Mucosa of stomach (tissue), 1 donor: Measurements from ENCODE around the gene ANAPC2.

Experiments
- H3K27me3 ChIP-seq: one replicate; pipeline ENCODE4 v1.7.0; 2013; ENCODE audit warnings: mild to moderate bottlenecking, low read length; ENCODE audit not compliant: control insufficient read depth, insufficient read depth
- H3K36me3 ChIP-seq: one replicate; pipeline ENCODE4 v1.7.0; 2013; ENCODE audit warnings: low read length; ENCODE audit not compliant: control insufficient read depth, insufficient read depth
- H3K4me1 ChIP-seq: one replicate; pipeline ENCODE4 v1.7.0; 2013; ENCODE audit warnings: mild to moderate bottlenecking, low read length; ENCODE audit not compliant: control insufficient read depth, insufficient read depth
- H3K4me3 ChIP-seq: one replicate; pipeline ENCODE4 v1.7.0; 2013; ENCODE audit warnings: low read length
- H3K9ac ChIP-seq: one replicate; pipeline ENCODE4 v1.7.0; 2013; ENCODE audit warnings: mild to moderate bottlenecking, low read length, moderate library complexity
- H3K9me3 ChIP-seq: one replicate; pipeline ENCODE4 v1.7.0; 2013; ENCODE audit warnings: mild to moderate bottlenecking, low read length, moderate library complexity; ENCODE audit not compliant: control insufficient read depth
- donor health status: Pancreatic carcinoma.

Gene ANAPC2

GRCh38 chr9:137223078-137223970 is 35.0 kb upstream of the ANAPC2 start:
- Histone ChIP-seq H3K4me3 (peak overlapping the region; percentile 80), H3K4me1 (peaks cover 70% of the 10 kb centered on the region), H3K9ac (peak overlapping the region; percentile 88), H3K27me3 (no peaks in the 10 kb centered on the region), H3K36me3 (no peaks in the 10 kb centered on the region), H3K9me3 (no peaks in the 10 kb centered on the region)

GRCh38 chr9:137222190-137223077 is 34.1 kb upstream of the ANAPC2 start, which contains the start of gene RNF208:
RNF208 (minus strand) TSS chr9:137222240; CDS start chr9:137221212, 1,028 bp downstream.
- no peaks in the 10 kb centered on the region for H3K36me3 ChIP-seq
- H3K4me1 ChIP-seq, result peaks cover 65% of the 10 kb centered on the region
- H3K9ac ChIP-seq, result peak within 1 kb of the TSS; percentile 49
- peak within 1 kb of the TSS; percentile 56 for H3K4me3 ChIP-seq
- no peaks in the 10 kb centered on the region for H3K9me3 ChIP-seq
- no peaks in the 10 kb centered on the region for H3K27me3 ChIP-seq

DNA sequence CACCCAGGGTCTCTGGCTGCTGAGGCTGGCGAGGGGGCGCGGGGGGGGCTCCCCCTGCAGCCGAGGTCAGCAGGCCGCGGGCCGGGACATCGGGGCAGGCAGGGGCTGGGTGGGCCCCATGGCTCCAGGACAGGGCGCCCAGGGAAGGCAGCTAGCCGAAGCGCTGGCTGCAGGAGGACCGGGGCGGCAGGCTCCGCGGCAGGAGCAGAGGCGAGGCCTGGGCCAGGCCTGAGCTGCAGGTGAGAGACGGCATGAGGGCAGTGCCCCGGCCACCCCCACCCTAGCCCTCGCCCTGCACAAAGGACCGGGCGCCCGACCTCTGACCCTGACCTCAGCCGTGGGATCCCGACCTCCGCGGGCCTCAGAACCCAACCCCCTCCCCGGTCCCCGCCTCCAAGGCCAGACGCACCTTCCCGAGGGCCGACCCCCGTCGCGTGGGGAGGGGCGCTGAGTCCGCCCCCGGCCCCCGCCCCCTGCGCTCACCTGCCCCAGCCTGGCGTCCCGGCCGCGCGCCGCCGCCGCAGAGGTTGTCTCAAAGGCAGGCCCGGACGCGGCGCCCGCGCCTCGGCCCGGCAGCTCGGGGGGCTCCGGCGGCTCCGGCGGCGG is 33.2 kb upstream of the ANAPC2 start:
- Histone ChIP-seq H3K36me3 (no peaks in the 10 kb centered on the region), H3K4me3 (no peak overlapping the region), H3K9me3 (no peaks in the 10 kb centered on the region), H3K27me3 (no peaks in the 10 kb centered on the region), H3K4me1 (peaks cover 62% of the 10 kb centered on the region), H3K9ac (no peak overlapping the region)

GRCh38 chr9:137221095-137221505 is 32.7 kb upstream of the ANAPC2 start:
- no peaks in the 10 kb centered on the region for H3K9me3 ChIP-seq
- H3K4me3 ChIP-seq, result no peak overlapping the region
- no peaks in the 10 kb centered on the region for H3K27me3 ChIP-seq
- H3K9ac ChIP-seq, result no peak overlapping the region
- H3K4me1 ChIP-seq, result peaks cover 58% of the 10 kb centered on the region
- H3K36me3 ChIP-seq, result no peaks in the 10 kb centered on the region

- H3K4me3 ChIP-seq, result no peak overlapping the region
- H3K9me3 ChIP-seq, result no peaks in the 10 kb centered on the region
- no peaks in the 10 kb centered on the region for H3K36me3 ChIP-seq
- H3K27me3 ChIP-seq, result no peaks in the 10 kb centered on the region
- peaks cover 53% of the 10 kb centered on the region for H3K4me1 ChIP-seq
- H3K9ac ChIP-seq, result no peak overlapping the region
Observed at GRCh38 chr9:137220317-137221094, 32.1 kb upstream of the ANAPC2 start.

DNA sequence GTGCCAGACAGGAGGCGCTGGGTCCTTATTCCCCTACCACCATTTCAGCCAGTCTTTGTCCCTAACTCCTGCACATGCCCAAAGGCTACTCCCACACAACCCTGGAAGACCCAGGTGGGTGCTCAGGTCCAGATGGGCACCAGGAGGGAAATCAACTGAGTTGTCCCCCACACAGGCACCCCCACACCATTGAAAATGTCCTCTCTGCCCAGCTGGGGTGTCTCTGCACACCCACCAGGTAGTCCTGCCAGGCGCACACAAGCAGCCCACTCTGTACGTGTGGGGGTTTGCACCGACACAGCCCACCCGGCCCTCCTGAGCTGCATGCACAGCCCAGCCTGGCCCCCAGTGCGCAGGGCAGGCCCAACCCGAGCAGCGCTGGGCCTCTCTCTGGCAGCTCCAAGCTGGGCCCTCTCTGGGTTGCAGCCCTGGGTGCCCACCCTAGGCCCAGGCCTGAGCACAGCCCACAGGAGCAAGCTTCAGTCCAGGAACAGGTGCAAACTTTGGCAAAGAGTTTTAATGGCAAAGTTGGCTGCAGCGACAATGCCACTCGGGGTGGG is 31.5 kb upstream of the ANAPC2 start:
- no peaks in the 10 kb centered on the region for H3K36me3 ChIP-seq
- H3K4me3 ChIP-seq, result no peak overlapping the region
- no peak overlapping the region for H3K9ac ChIP-seq
- H3K9me3 ChIP-seq, result no peaks in the 10 kb centered on the region
- H3K27me3 ChIP-seq, result no peaks in the 10 kb centered on the region
- H3K4me1 ChIP-seq, result peaks cover 46% of the 10 kb centered on the region

- Histone ChIP-seq H3K4me1 (peaks cover 37% of the 10 kb centered on the region), H3K36me3 (no peaks in the 10 kb centered on the region), H3K4me3 (peak overlapping the region; percentile 71), H3K9me3 (no peaks in the 10 kb centered on the region), H3K27me3 (no peaks in the 10 kb centered on the region), H3K9ac (peak overlapping the region; percentile 79)
Observed at GRCh38 chr9:137218754-137219271, 30.5 kb upstream of the ANAPC2 start.

- Histone ChIP-seq H3K27me3 (no peaks in the 10 kb centered on the region), H3K4me1 (peaks cover 36% of the 10 kb centered on the region), H3K36me3 (no peaks in the 10 kb centered on the region), H3K4me3 (peak overlapping the region; percentile 71), H3K9ac (peak overlapping the region; percentile 79), H3K9me3 (no peaks in the 10 kb centered on the region)
Observed at GRCh38 chr9:137218212-137218753, 29.9 kb upstream of the ANAPC2 start.

DNA sequence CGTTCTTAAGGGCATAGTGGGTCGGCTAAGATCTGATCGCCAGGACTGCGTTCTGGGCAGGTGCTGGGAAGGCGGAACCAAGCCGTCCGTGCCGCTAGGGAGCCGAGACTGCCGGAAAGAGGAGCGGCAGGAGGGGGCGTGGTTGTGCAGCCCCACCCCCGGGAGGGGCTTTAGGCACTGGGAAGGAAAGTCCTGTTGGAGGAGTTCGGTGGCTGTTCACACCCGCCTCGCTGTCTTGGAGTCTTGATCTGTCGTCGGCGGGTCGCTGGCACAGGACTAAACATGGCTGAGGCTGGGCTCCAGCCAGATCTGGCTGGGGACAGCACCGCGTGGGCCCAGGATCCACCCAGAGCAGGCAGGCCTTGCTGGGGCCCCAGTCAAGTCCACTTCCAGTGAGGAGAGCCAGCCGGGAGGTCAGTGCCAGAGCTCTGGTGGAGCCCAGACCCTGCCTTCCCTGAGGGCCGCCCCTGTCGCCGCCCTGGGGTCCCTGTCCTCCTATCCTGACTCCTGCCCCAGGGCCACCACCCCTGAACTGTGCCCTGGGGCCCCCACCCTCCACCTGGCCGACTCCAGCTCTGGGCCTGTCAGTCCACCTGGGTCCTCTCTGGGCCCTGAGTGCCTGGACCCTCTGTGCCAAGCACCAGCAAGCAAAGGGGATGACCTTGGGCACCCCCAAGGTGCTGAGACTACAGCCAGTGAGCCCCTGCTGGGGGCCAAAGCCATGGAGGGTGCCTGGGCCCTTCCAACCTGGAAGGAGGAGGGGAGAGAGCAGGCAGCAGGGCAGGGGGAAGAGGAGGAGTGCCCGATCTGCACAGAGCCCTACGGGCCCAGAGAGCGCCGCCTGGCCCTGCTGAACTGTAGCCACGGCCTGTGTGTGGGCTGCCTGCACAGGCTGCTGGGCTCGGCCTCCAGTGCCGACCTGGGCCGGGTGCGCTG is 29.2 kb upstream of the ANAPC2 start:
- Histone ChIP-seq H3K36me3 (no peaks in the 10 kb centered on the region), H3K9ac (peak overlapping the region; percentile 79), H3K4me1 (peaks cover 30% of the 10 kb centered on the region), H3K4me3 (peak overlapping the region; percentile 66), H3K9me3 (no peaks in the 10 kb centered on the region), H3K27me3 (no peaks in the 10 kb centered on the region)
